NOMO-1 treated with dmso at 0.1 percent for 144 hours (cell line): ENCODE data around the gene SDC1.
"Not testable (repeated sequence)": the region's sequence is repeated elsewhere in the genome, so short reads cannot be mapped to it uniquely, and the experiment has no call there.

Experiments used
- DNase-seq: peaks from one replicate; lab custom pipeline; 2025; ENCODE audit not compliant: unreplicated experiment; lab: John Stamatoyannopoulos, UW

Gene SDC1

DNA sequence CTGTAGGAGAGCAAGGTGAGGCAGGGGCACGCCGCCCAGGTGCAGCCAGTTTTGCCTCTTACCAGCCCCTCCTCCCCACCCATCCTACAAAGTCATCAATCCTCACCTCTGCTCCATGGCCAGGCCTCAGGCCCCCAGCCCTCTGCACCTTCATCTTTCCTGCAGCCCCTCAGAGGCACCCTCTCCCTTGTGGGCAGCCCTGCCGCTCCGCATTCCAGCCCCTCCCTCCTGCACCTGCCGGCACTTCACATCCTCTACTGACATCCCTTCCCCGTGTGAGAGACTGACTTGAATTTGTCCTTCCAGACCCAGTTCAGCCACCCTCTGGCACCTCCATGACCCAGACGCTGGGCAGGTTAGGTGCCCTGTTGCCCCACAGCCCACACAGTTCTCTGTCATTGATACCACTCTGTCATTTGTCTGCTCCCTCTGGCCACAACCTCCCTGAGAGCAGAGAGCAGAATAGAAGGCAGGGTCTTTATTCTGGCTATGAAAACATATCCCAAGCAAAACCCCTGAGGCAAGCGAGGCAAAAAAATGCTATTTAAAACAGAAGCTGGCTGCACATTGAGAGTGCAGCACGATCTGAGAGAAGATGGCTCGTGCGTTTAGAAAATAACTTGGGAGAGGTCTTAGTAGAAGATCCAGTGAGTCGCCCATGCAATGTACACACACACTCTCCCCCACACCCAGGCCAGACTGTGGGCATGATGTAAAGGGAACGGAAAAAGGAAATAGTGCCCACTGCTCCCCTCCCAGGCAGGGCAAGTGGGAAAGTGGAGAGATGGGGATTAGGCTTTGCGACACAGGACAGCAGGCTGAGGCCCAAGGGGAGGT lies 25.9 kb downstream of the SDC1 start:
- no peak for DNase-seq

DNA sequence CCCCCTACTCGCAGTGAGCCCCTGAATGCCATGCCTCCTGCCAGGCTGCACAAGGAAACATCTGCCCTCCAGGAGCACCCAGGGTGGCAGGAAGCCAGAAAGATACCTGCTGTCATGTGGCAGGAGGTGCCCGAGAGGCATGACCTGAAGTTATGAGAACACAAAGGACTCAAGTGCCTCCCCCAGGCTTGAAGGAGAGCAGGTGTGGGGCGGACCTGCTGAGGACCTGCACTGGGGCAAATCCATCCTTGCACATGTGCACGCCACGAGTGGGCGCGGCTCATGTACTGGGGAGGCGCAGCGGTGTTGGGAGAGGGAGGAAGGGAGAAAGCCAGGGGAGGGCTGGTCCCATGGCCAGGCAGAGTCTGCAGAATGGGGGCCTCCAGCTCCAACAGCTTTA lies 26.9 kb downstream of the SDC1 start:
- DNase-seq = no peak

DNA sequence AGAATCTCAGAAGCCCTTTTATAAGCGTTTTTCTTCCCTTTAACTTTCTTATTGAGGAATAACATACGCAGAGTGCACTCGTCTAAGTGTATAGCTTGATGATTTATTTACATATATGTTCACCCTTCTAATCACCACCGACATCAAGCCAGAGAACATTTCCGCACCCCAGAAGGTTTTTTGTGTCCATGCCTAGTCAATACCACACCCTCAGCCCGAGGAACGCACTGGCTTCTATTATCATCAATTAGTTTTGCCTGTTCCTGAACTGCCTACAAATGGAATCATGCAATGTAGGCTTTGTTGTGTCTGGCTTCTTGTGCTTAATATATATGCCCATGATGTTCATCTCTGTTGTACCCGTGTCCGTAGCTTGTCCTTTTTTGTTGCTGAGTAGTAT lies 27.7 kb downstream of the SDC1 start:
- no peak for DNase-seq

DNA sequence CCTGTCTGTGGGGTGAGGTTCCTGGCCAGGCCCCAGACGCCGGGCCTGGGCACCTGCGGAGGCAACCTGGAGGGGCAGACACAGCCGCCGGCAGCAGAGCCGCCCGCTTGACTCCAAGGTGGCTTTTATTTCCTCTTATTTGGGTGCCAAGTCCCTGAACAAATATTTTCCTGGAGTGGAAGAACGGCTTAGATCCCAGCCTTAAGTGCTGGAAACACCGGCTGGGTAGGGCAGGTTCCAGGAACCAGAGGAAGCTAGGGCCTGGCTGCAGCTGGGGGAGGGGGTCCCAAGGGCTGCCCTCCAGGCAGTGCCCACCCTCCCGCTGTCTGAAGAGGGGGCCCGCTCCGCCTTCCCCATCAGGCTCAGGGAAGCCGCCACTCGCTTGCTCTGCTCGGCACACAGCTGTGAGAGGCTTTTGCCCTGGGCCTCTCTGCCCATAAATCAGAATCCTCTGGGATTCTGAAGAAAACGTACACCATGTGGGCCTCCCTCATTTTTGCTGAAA lies 28.2 kb downstream of the SDC1 start:
- no peak for DNase-seq

DNA sequence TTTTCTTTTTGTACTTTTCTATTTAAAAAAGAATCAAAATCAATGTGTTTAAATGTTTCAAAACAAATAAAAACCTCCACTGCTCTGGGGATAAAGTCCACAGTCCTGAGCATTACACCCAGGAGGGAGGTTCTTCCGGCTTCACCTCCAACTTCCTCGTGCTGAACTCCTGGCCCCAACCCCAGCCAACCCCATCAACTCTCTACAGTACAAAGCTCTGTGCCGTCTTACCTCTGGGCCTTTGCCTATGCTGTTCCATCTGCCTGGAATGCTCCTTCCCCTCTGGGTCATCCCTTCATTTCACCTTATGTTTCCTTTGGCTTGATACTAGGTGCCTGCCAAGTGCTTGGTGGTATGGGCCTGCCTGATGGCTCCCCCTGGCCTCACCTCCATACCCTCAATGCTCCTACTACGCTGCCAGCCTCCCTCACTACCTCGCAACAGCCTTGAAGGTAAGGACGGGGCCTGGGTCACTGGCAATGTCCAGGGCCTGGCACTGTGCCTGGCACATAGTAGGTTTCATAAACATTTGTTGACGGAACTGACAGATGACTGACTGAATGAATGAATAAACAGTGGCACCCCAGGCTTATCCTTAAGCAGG lies 28.8 kb downstream of the SDC1 start:
- DNase-seq = no peak

DNA sequence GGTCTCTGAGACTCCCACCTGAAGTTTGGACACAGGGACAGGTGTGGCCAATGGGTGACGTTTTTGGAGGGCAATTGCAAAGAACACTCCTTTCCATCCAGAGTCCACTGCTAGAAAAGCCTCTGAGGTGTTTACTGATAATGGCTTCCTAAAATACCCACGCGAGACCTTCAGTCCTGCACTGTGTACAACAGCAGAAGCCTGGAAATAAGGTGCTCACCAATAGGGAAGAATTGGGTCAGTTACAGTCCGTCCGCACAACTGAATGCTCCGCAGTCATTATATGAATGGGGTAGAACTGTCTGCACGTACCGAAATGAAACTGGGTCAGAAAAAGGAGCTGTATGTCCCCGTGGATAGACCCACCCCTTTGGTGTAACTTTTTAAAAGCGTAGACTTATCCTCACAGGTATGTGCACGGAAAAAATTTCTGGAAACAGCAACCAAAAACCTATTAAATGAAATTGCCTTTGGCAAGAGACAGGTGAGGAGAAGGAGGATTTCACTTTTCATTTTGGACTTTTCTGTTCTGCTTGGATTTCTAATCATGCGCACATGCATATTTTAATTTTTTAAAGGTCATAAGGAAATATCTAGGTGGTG lies 29.4 kb downstream of the SDC1 start:
- DNase-seq = no peak

DNA sequence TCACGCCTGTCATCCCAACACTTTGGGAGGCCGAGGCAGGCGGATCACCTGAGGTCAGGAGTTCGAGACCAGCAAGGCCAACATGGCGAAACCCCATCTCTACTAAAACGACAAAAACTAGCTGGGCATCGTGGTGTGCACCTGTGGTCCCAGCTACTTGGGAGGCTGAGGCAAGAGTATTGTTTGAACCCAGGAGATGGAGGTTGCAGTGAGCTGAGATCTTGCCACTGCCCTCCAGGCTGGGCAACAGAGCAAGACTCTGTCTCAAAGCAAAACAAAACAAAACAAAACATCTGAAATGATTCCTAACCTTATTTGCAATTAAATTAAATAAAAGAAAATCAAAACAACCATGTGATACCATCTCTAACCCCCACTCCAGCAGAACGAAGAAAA lies 29.9 kb downstream of the SDC1 start:
- not testable (repeated sequence) for DNase-seq

DNA sequence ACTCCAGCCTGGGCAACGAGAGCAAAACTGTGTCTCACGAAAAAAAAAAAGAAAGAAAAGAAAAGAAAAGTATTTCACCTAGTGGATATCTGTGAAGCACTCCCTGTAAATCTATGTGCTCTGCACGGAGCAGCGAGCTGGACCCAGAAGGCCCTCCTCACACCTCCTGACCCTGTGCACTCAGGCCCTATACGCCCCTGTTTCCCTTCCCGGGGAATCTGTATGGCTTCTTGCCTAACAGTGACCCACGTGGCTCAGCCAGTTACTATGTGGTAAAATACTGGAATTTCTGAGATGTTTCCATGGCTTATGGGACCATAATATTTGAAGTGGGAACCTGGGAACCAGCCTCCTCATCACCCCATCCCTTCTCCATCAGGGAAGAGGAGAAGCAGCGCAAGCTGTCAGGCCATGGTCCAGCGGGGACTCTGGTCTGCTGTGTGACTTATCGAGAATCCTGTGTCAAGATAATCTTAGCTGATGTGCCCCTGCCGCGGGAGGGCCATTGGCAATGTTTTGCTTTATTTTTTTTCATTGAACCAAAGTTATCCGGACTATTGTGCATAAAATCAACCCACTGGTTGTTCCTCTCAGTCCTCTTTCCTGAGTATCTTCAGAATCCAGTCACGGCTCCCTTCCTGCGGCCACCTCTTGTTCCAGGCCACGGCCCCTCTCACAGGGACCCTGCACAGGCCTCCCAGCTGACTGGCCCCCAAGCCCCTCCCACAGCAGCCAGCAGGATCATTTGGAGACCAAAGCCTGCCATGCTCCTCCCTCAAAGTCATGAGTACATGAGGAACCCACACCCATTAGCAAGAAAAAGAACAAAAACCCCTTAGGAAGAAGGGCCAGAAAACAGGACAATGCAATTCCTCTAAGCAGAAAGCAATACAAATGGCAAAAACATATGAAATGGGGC lies 30.6 kb downstream of the SDC1 start:
- no peak for DNase-seq

DNA sequence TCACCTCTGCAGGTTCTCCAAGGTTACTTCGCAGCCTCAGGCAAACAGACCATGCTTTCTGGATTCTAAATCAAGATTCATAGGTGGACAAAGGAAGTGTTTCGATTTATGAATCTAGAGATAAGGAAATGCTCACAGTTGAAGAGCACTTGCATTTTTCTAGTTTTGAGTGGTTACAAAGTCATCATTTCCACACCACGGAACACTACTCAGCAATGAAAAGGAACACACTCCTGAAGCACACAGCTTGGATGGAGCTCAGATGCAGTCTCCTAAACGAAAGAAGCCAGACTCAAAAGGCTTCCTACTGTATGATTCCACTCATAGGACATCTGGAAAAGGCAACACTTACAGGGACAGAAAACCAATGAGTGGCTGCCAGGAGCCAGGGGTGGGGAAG lies 31.7 kb downstream of the SDC1 start:
- DNase-seq = no peak

DNA sequence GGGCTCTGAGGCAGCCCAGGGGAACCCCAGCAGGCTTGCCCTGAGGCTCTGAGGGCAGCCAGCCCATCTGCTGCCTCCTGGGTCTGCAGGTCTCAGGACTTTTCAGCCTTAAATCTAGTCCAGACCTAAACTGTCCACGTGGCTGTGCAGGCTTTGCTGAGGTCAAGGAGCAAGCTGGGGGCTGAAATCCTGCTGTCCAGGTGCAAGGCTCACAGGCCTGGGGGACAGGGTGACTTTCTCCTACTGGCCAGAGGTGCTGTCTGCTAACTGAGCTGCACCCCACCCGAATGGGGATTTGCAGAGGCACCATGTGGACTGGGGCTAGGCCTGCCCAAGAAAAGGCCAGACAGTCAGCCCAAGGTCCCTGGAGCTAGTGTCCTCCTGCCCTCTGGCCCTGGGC lies 32.1 kb downstream of the SDC1 start:
- DNase-seq = no peak

DNA sequence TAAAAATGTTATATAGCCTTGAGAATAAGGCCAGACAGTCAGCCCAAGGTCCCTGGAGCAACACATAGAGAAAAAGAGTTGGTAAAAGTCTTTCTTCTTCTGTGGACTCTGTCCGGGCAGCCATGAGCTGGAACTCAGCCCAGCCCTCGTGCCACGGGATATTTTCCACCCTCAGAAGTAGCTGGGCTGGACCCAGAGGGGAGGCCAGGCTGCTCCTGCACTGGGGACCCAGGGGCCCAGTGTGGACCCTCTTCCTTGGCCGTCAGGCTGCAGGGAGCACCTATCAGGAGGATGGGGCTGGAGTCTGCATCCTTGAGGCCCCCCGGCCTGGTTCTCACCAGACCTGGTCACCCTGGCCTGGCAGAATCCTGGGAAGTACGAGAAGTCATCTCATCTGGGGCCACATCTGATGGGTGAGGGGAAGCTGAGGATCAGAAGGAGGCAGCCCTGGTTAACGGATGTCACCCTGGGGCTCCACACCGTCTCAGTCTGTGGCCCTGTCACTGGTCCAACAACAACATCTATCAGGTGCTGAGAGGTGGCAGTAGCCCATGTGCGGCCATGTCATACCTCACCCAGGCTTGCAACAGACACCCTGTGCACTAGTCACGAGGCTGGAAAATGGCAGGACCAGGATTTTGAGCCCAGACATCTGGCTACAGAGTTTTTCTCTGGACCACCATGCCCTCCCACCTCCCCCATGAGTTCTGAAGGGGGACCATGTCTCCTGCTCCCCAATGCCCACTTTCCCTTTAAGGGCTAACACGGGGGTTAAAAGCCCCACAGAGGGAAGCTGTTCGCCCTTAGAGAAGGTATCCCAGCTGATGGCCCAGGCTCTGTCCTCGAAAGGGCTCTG lies 33.0 kb downstream of the SDC1 start:
- no peak for DNase-seq

DNA sequence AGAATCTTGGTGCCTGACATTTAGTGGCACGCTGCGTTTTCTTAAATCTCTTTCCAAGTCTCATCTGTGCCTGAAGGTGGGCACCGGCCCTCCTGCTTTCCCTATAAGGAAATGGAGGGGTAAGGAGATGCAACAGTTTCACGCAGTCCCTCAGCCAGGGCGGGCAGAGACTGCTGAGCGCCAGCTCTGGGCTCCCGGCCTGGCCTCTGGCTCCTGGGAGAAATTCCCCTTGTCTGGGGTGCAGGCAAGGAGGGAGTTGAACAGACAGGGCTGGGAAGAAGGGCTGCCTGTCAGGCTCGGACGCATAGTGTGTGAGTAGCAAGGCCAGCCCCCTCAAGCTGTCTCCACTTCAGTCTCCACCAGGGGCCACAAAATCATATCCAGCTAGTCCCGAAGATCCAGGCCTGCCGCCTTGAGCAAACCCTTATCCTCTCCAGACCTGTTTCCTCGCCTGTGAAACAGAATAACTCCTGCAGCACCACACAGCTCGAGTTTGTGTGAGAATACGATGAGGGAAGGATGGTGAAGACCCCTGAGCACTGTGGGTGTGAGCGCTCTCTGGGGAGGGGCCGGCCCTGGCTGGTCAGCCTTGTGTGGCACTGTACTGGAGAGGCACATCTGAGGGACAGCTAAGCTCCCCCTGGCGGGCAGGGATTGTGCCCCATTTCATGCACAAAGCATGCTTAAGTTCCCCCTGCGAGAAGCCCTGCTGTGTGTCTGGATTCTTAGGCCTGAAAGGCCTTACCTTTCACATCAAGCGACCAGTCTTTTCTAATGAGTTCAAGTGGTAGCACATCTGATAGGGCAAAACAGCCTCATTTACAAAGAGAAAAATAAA lies 33.8 kb downstream of the SDC1 start:
- no peak for DNase-seq

DNA sequence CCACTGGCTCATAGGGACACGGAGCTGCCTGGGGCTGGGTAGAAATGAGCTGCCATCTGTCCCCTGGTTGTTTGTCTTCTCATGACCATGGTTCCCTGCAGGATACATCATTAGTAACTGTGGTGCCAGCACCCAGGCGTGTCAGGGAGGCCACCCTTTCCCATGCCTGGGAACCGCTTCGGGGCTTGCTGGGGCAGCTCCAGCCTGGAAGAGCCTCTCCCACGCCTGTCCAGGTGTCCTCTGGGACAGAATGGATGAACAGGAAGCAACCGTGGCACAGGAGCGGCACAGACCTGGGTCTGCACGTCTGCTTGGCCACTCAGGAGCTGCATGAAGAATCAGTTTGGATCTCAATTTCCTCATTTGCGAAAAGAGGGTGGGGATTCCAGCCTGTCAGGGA lies 34.8 kb downstream of the SDC1 start:
- no peak for DNase-seq

DNA sequence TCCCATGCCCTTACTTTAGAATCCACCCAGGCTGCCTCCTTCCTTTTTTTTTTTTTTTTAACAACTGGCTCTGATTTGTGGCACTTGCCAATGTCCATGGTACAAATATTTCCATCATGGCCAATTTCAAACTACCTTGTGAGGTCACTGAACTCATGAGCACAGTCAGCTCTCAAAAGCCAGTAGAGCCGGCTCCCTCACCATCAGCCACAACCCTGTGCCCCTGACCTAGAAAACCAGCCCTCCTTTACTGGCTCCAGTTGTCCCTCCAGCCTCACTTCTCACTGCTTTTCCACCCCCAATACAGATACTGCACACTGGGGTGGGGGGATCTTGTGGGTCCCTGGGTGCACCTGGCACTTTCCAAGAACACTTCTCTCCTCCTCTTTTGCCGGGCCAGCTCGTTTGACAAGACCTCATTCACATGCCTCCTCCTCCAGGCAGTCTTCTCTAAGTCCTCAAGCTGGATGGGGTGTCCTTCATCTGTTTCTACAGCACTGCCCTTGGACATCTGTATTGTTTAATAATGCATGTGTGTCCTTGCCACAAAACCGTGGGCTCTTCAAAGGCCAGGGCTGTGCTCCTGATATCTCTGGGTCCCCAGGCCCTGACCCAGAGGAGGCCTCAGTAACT lies 35.5 kb downstream of the SDC1 start:
- no peak for DNase-seq

DNA sequence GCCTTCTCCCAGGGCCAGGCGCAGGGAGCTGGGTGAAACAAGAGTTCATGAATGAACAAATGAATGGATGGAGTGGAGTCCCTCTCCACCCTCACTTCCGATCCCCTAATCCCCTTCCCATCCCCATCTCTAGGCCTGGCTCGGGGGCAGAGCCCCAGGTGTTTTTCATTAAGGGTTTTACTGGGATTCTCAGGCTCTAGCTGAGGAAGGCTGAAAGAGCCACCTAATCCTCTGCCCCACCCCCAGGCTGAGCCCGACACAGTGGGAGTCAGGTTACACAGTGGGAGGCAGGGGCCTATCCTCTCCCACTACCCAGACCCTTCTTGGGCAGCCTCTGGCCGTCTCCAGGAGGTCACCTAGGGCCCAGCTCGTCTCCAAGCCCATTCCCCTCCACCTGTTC lies 36.1 kb downstream of the SDC1 start:
- no peak for DNase-seq

DNA sequence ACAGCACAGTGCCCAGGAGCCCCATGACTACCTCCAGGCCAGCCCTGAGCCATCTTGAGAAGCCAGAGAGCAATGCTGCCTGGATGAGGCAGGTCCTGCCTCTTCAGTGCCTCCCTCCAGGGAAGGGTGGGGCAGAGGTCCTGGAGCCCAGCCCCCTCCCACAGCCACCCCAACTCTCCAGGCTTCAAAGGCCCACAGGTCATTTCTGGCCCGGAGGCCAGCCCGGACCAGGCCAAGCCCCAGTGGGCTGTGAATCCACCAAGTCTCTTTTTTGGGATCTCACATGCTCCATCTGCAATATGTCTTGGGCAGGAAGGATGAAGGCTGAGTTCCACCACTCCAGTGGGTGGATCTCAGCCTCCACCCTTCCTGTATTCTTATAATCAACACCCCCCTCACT lies 36.7 kb downstream of the SDC1 start:
- no peak for DNase-seq

DNA sequence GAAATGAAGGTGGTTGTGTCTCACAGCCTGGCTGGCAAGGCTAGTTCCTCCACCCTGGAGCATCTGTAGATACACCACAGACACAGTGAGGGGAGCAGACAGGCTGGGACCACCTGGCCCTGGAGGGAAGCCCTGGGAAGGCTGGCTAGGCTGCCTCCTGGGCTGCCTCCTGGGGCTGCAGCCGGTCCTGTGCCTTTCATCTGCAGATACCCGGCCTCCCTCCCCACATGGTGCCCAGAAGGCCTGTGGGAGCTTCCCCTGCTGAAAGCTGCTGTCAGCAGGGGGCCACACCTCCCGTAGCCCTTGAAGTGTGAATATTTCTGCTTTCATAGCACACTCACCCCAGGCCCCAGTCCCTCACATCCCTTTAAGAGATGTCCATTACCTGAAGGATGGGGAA lies 37.6 kb downstream of the SDC1 start:
- no peak for DNase-seq

DNA sequence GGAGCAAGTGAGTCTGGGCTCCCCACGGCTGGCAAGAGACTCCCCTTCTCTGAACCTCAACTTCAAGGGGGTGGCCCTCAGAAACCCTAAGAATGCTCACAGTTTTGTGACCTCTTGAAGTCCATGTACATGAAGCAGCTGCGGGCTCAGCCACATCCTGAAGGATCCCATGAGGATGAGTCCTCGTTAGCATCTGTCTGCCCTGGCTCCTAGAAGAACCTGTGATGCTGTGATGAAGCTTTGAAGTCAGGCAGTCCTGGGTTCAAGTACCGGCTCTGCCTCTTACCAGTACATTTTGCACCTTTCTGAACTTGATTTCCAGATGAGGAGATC lies 38.1 kb downstream of the SDC1 start:
- no peak for DNase-seq
